Endothelial cell of umbilical vein (primary cell): ENCODE measurements around the gene MMAA. TPM values are rescaled to one million over a fixed set of nuclear protein-coding genes. Genes with fewer than 3 reads are reported as not detected.
"Not testable (repeated sequence)": the region's sequence is repeated elsewhere in the genome, so short reads cannot be mapped to it uniquely, and the experiment has no call there.

Source experiments
- BruUV-seq: library from RNA; stranded (reverse); fragments of 400-500 nt; replicated peaks from 2 replicates; lab custom pipeline; 2021; lab: Mats Ljungman, UMichigan
- CTCF ChIA-PET: fragments of 300-600, 350-600 bp; sonication (Branson Sonifier 250); formaldehyde crosslinking; loops from one replicate; lab custom pipeline; 2021; ENCODE audit warnings: antibody characterized with exemption, inconsistent platforms; lab: Charles Lee
- POLR2A ChIA-PET: fragments of 300-600, 350-600 bp; sonication (Branson Sonifier 250); formaldehyde crosslinking; loops from one replicate; lab custom pipeline; 2021; ENCODE audit warnings: antibody characterized with exemption, inconsistent platforms; lab: Charles Lee
- DNase-seq: peaks from one replicate; pipeline ENCODE4 v3.0.0-alpha.2; 2011; ENCODE audit warnings: low read depth, low spot score
- FAIRE-seq: peaks from 2 replicates; lab custom pipeline; 2011; peaks lifted over from hg19 to GRCh38; lab: Jason Lieb, UNC
- H2AFZ ChIP-seq: 2 replicates; pipeline ENCODE4 v1.6.0; 2012; ENCODE audit warnings: low read depth, low read length, control low read depth, inconsistent platforms
- H3K27ac ChIP-seq: 2 replicates; pipeline ENCODE4 v1.5.1; 2011; ENCODE audit warnings: low read depth, mild to moderate bottlenecking, control low read depth, low read length, moderate library complexity; ENCODE audit not compliant: insufficient read depth
- H3K27me3 ChIP-seq, 2 experiments: 2 replicates each; pipeline versions ENCODE4 v1.6.0 to v1.6.1; 2011; ENCODE audit warnings: low read length in 2 of 2, mixed read lengths in 1 of 2; ENCODE audit not compliant: control insufficient read depth in 2 of 2, insufficient read depth in 2 of 2
- H3K36me3 ChIP-seq, 2 experiments: 2 replicates in 1 of 2; 3 replicates in 1 of 2; pipeline ENCODE4 v1.5.1; 2011; ENCODE audit warnings: low read length in 2 of 2, mild to moderate bottlenecking in 1 of 2, moderate library complexity in 1 of 2; ENCODE audit not compliant: control insufficient read depth in 2 of 2, insufficient read depth in 2 of 2; ENCODE audit errors: extremely low read depth in 1 of 2
- H3K4me1 ChIP-seq: 3 replicates; pipeline ENCODE4 v1.5.1; 2011; ENCODE audit warnings: mild to moderate bottlenecking, low read length; ENCODE audit not compliant: control insufficient read depth, insufficient read depth; ENCODE audit errors: extremely low read depth
- H3K4me2 ChIP-seq: 2 replicates; pipeline ENCODE4 v1.6.1; 2011; ENCODE audit warnings: low read length, control low read depth, mixed read lengths; ENCODE audit not compliant: insufficient read depth
- H3K4me3 ChIP-seq, 3 experiments: fragments of 200-600 bp in 1 of 3; sonication (generic), shearing (Covaris generic) in 1 of 3; replicated peaks in 1 of 3; 2 replicates each; pipeline ENCODE4 v1.5.1; 2011 to 2016; ENCODE audit warnings: control low read depth in 3 of 3, low read length in 3 of 3, mild to moderate bottlenecking in 2 of 3, inconsistent platforms in 1 of 3, low read depth in 1 of 3, moderate library complexity in 1 of 3; ENCODE audit not compliant: insufficient read depth in 1 of 3
- H3K79me2 ChIP-seq: 2 replicates; pipeline ENCODE4 v1.6.0; 2012; ENCODE audit warnings: low read length, inconsistent platforms; ENCODE audit not compliant: control insufficient read depth, insufficient read depth
- H3K9ac ChIP-seq: replicated peaks from 2 replicates; pipeline ENCODE3; 2011; ENCODE audit warnings: low read length, control low read depth; ENCODE audit not compliant: insufficient read depth; ENCODE audit errors: extremely low read depth
- H3K9me1 ChIP-seq: replicated peaks from 3 replicates; pipeline ENCODE4 v1.6.0; 2011; ENCODE audit warnings: mild to moderate bottlenecking, low read length; ENCODE audit not compliant: control insufficient read depth, insufficient read depth; ENCODE audit errors: extremely low read depth
- H3K9me3 ChIP-seq: replicated peaks from 2 replicates; pipeline ENCODE4 v1.5.1; 2012; ENCODE audit warnings: low read length, inconsistent platforms; ENCODE audit not compliant: control insufficient read depth, insufficient read depth
- H4K20me1 ChIP-seq: replicated peaks from 2 replicates; pipeline ENCODE3; 2011; ENCODE audit warnings: mild to moderate bottlenecking, low read length; ENCODE audit not compliant: control insufficient read depth, insufficient read depth; ENCODE audit errors: extremely low read depth
- EZH2 ChIP-seq: IDR thresholded peaks from 2 replicates; pipeline ENCODE4 v1.6.1; 2012; ENCODE audit warnings: borderline replicate concordance, low read depth, mild to moderate bottlenecking, moderate library complexity, low read length, inconsistent platforms; ENCODE audit not compliant: severe bottlenecking
- FOS ChIP-seq: IDR thresholded peaks from 2 replicates; pipeline ENCODE4 v1.6.1; 2011; ENCODE audit warnings: mild to moderate bottlenecking, low read length, moderate library complexity, borderline replicate concordance; ENCODE audit not compliant: insufficient read depth
- GATA2 ChIP-seq: IDR thresholded peaks from 2 replicates; pipeline ENCODE4 v1.7.0; 2011; ENCODE audit warnings: low read depth, mild to moderate bottlenecking, moderate library complexity, mixed read lengths, low read length; ENCODE audit not compliant: insufficient read length, insufficient read depth
- JUN ChIP-seq: IDR thresholded peaks from 2 replicates; pipeline ENCODE4 v1.6.1; 2011; ENCODE audit warnings: borderline replicate concordance, low read depth; ENCODE audit not compliant: insufficient read length, insufficient read depth
- MYC ChIP-seq: IDR thresholded peaks from one replicate; pipeline ENCODE4 v1.6.1; 2011; ENCODE audit warnings: mild to moderate bottlenecking, low read depth, low read length
- POLR2A ChIP-seq: IDR thresholded peaks from 2 replicates; pipeline ENCODE4 v1.6.1; 2012; ENCODE audit warnings: low read depth, mild to moderate bottlenecking, control low read depth, low read length
- POLR2AphosphoS5 ChIP-seq: IDR thresholded peaks from 2 replicates; pipeline ENCODE4 v1.6.1; 2012; ENCODE audit warnings: low read depth, mild to moderate bottlenecking, control low read depth, low read length, moderate library complexity; ENCODE audit not compliant: insufficient read depth
- dilution Hi-C: fragments of 300-500 bp; cut with MboI; formaldehyde crosslinking; loops from one replicate; pipeline ENCODE4 v1.15.0; 2019; ENCODE audit warnings: low sequenced_read_pairs; ENCODE audit not compliant: extremely low pct_ligation_motif_present
- intact Hi-C: fragments of 100-400 bp; cut with micrococcal nuclease; formaldehyde crosslinking; loops from one replicate; pipeline ENCODE4 v1.10.0; 2022
- polyA plus RNA-seq, 4 experiments: library from polyadenylated mRNA; depleted of rRNA in 3 of 4; stranded (reverse) in 3 of 4; unstranded in 1 of 4; fragments of >200 nt; gene quantifications; 2 replicates each; pipeline versions ENCODE4 v1.2.1 to v1.2.3, GENCODE V29; 2011 to 2012; ENCODE audit warnings: missing spikeins in 1 of 4
- total RNA-seq: library from RNA; stranded (reverse); gene quantifications from 2 replicates; pipeline ENCODE4 v1.2.3, GENCODE V29; 2021
- TF ChIP-seq, protein P1 (sequence below), 2 donors: IDR thresholded peaks; 1 replicate in 1 of 2; 2 replicates in 1 of 2; pipeline ENCODE4 v1.5.1; 2011; ENCODE audit warnings: low read length in 2 of 2, mild to moderate bottlenecking in 2 of 2, moderate library complexity in 2 of 2, control low read depth in 1 of 2, inconsistent platforms in 1 of 2, low read depth in 1 of 2; ENCODE audit not compliant: insufficient read depth in 1 of 2; ENCODE audit errors: extremely low read depth in 1 of 2
- TF ChIP-seq, protein P2 (sequence below): IDR thresholded peaks from 2 replicates; pipeline ENCODE4 v1.6.1; 2011; ENCODE audit not compliant: insufficient read depth, insufficient read length

The MMAA gene
- total and polyA plus RNA-seq, 2 donors (not counting 3 experiments of a cell fraction or from before 2014, with no cell fraction given) = 2.2 to 5.1 TPM

DNA sequence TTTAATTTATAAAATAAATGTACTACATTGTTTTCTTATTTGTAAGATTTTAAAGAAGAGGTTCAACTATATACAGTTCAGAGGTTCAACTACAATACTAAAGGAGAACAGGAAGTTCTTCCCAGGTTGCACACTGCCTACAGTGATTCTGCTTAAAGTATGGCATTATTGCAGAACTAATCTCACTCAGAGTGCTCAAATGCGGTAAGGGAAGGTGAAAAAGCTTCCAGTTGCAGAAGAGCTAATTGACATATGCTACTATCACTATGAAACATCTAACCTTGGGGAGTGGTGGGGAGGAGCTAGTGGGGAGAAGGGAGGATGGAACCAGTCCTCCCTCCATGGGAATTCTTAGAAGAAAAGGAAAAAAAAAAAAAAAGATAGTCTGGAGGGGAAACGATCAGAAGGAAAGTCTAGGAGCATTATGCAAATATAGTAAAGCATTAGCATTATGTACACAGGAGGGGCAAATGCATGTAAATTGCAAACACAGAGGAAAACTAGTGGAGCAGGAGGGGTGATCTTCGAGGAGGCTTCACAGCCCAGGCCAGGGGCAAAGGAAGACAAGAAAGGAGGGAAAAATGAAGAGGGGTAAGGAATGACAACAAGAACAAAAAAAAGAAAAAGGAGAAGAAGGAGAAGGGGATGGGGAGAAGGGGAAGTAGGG lies 32.0 kb upstream of the MMAA start:
- Histone ChIP-seq H3K4me3 (no peak overlapping the region), H3K27me3 (peaks cover 19 to 41% of the 10 kb centered on the region in 2 experiments), H3K27ac (no peak overlapping the region), H4K20me1 (no peaks in the 10 kb centered on the region), H3K4me2 (no peak overlapping the region), H3K79me2 (no peaks in the 10 kb centered on the region), H3K9ac (no peak overlapping the region), H3K36me3 (no peaks in the 10 kb centered on the region), H2AFZ (no peak overlapping the region), H3K4me1 (no peaks in the 10 kb centered on the region), H3K9me1 (no peaks in the 10 kb centered on the region), H3K9me3 (no peaks in the 10 kb centered on the region)
- intact Hi-C loops (no loop called here), dilution Hi-C loops (no loop called here)
- POLR2A ChIA-PET = no interaction called here
- TF ChIP-seq POLR2A (no peak), EZH2 (no peak), GATA2 (no peak), MYC (no peak), FOS (no peak), JUN (no peak), POLR2AphosphoS5 (no peak)
- TF ChIP-seq, protein P1, sequence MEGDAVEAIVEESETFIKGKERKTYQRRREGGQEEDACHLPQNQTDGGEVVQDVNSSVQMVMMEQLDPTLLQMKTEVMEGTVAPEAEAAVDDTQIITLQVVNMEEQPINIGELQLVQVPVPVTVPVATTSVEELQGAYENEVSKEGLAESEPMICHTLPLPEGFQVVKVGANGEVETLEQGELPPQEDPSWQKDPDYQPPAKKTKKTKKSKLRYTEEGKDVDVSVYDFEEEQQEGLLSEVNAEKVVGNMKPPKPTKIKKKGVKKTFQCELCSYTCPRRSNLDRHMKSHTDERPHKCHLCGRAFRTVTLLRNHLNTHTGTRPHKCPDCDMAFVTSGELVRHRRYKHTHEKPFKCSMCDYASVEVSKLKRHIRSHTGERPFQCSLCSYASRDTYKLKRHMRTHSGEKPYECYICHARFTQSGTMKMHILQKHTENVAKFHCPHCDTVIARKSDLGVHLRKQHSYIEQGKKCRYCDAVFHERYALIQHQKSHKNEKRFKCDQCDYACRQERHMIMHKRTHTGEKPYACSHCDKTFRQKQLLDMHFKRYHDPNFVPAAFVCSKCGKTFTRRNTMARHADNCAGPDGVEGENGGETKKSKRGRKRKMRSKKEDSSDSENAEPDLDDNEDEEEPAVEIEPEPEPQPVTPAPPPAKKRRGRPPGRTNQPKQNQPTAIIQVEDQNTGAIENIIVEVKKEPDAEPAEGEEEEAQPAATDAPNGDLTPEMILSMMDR (IDR thresholded peaks at IDR 0.05; ENCODE audit: extremely low read depth in 1 of 2, insufficient read depth in 1 of 2, low read depth in 1 of 2, low read length in 2 of 2) = no peak
- TF ChIP-seq, protein P2, sequence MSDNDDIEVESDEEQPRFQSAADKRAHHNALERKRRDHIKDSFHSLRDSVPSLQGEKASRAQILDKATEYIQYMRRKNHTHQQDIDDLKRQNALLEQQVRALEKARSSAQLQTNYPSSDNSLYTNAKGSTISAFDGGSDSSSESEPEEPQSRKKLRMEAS = no peak
- no TSS peak for BruUV-seq
- no peak for DNase-seq
- no peak for FAIRE-seq
- CTCF ChIA-PET = interaction anchor here (0.9 kb wide), 1 partner anchor 26 kb away, joined by 3 read pairs; no protein-coding TSS in a partner anchor

DNA sequence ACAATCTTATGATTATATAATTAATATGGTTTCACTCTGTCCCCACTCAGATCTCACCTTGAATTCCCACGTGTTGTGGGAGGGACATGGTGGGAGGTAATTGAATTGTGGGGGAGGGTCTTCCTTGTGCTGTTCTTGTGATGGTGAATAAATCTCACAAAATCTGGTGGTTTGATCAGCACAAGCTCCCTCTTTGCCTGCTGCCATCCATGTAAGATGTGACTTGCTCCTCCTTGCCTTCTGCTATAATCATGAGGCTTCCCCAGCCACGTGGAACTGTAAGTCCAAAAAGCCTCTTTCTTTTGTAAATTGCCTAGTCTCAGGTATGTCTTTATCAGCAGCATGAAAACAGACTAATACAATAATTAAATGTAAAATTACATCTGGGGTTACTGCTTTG lies 29.8 kb upstream of the MMAA start:
- FAIRE-seq, H2AFZ ChIP-seq, BruUV-seq, H4K20me1 ChIP-seq, H3K79me2 ChIP-seq, H3K9me3 ChIP-seq, POLR2A ChIA-PET, H3K36me3 ChIP-seq, DNase-seq, H3K4me2 ChIP-seq, H3K9ac ChIP-seq, H3K4me1 ChIP-seq, H3K4me3 ChIP-seq, H3K27ac ChIP-seq, H3K9me1 ChIP-seq, intact Hi-C loops, dilution Hi-C loops: not testable (repeated sequence)
- peaks cover 17 to 28% of the 10 kb centered on the region in 2 experiments for H3K27me3 ChIP-seq
- CTCF ChIA-PET = interaction anchor here (1.6 kb wide), 1 partner anchor 20 kb away, joined by 5 read pairs; no protein-coding TSS in a partner anchor
